ENCODE data around the gene ZNF718.

DNA sequence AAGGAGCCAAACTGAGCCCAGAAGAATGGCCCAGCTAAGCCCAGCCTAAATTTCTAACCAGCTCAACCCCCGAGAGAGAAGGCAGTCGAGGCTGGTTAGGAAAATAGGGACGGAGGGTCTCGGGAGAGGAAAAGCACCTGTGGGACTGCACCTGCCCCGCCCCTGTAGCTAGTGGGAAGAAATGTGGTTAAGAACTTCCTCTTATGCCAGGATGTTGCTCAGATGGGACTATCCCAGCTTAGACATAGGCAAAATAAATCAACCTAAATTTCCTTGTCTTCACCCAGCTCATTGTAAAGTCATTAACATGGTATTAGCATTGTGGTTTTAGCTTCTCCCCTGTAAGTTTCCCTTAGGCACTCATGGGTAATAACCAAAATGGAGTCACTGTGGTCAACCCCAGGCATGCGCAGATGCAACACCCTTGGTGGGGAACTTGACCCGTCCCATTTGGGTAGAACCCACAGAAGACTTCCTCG is 86.8 kb downstream of the ZNF718 start:
- no peak for TF ChIP-seq POLR2A (IDR thresholded peaks at IDR 0.05)
- TF ChIP-seq, protein P1, sequence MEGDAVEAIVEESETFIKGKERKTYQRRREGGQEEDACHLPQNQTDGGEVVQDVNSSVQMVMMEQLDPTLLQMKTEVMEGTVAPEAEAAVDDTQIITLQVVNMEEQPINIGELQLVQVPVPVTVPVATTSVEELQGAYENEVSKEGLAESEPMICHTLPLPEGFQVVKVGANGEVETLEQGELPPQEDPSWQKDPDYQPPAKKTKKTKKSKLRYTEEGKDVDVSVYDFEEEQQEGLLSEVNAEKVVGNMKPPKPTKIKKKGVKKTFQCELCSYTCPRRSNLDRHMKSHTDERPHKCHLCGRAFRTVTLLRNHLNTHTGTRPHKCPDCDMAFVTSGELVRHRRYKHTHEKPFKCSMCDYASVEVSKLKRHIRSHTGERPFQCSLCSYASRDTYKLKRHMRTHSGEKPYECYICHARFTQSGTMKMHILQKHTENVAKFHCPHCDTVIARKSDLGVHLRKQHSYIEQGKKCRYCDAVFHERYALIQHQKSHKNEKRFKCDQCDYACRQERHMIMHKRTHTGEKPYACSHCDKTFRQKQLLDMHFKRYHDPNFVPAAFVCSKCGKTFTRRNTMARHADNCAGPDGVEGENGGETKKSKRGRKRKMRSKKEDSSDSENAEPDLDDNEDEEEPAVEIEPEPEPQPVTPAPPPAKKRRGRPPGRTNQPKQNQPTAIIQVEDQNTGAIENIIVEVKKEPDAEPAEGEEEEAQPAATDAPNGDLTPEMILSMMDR (IDR thresholded peaks at IDR 0.05) = no peak
